ENCODE results near the gene SERTAD3. TPM values are rescaled to one million over a fixed set of nuclear protein-coding genes. Genes with fewer than 3 reads are reported as not detected.
"Not testable (repeated sequence)": the region's sequence is repeated elsewhere in the genome, so short reads cannot be mapped to it uniquely, and the experiment has no call there.

Gene SERTAD3
- polyA plus RNA-seq, 1 donor from 2014 or later, result 29.2 TPM

DNA sequence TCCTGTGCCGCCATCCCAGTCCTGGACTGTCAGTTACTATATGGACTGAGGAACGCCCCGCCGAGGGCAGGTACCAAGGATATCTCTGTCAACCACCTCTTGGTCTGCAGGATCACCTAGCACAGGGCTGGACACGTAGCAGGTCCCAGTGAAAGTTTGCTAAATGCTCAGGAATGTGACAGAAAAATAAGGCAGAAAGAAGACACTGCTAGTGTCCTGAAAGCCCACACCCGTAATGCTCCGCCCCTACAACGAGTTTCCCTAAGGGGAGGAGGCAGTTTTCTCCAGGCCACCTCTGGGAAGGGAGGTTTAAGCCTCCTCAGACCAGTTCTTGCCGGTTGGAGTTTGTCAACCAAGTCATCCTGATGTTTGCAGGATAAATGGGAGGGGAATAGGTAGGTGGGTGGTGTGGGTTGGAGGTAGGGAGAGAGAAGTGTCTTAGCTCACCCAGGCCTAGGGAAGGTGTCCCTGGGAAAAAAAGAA, 1.7 kb upstream of the SERTAD3 start:
- H3K27me3 Mint-ChIP-seq, result no peaks in the 10 kb centered on the region

DNA sequence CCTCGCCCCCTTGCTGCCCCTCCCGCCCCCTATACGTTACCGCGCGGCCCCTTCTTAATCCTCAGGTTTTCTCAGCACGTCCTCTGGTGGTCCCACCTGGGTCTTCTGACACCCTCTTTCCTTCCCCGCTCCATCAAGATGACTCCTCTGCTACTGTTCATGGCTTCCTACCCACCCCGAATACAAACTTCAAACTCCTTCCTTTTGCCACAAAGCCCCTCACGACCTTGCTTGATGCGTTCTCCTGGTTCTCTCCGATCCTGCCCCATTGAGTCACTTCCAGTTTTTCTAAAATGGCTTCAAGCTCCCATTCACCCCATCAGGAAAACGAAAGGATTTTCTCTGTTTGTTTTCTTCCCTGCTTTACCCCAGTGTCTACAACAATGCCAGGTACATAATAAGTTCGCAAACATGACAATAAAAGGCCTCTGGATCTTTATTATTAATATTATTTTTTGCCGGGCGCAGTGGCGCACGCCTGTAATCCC, 734 bp upstream of the SERTAD3 start:
- H3K36me3 Mint-ChIP-seq, result peaks cover 4% of the 10 kb centered on the region
- H3K4me1 Mint-ChIP-seq, result peaks cover 13 to 18% (median 14%) of the 10 kb centered on the region in 3 donors
- H3K9me3 Mint-ChIP-seq, result no peaks in the 10 kb centered on the region
- peak overlapping the region; percentile 96 to 98 (median 98) for H3K27ac Mint-ChIP-seq
- H3K27me3 Mint-ChIP-seq, result no peaks in the 10 kb centered on the region
- peak overlapping the region; percentile 93 to 99 (median 98) for H3K4me3 Mint-ChIP-seq

More for the DNA sequence above, 1.7 kb upstream of the SERTAD3 start:
- H3K27ac Mint-ChIP-seq, result peak overlapping the region; percentile 67 to 96 (median 73)
- peak overlapping the region in 3 of 4 donors; percentile 59 to 88 (median 65) for H3K4me3 Mint-ChIP-seq
- H3K4me1 Mint-ChIP-seq, result peaks cover 13 to 18% (median 14%) of the 10 kb centered on the region in 3 donors
- H3K9me3 Mint-ChIP-seq, result no peaks in the 10 kb centered on the region
- peaks cover 8% of the 10 kb centered on the region for H3K36me3 Mint-ChIP-seq

DNA sequence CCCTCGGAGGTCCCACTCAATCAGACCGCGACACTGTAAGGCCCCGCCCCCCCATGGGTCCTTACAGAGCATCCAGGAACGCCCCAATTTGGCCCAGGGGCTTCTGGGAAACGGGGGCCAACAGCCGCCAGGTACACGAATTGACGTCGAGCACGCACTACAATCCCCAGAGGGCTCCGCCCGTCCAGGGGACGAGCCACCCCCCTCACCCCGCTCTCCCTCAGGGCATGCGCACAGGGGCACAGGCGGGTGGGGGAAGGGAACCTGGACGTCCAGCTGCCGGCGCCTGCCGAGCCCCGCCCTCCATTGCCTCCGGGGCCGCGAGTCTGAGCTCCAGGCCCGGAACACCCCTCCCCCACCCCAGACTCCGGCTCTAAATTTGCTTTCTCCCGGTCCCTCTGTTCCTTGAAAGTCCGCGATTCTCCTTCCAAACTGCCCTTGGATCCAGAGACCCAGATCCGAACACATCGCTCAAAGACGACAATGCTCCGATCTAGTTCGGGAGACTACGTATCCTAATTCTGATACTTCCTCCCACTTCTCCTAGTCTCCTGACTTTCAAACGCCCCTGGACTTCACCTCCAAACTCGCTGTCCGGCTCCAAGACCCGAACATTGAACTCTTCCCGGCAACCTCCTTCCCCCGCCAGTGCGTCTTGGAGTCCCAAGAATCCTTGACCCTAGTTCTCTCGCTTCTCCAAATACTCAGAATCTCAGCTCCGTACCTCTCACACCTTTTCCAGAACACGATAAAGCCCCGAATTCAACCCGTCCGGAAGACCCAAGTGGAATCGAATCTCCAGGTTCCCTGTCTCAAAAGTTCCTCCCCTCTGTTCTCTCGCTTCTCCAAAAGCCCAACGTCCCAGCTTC, 770 bp downstream of the SERTAD3 start:
- Mint-ChIP-seq H3K27me3 (no peaks in the 10 kb centered on the region), H3K4me1 (peaks cover 13 to 20% (median 14%) of the 10 kb centered on the region in 3 donors), H3K36me3 (peaks cover 4% of the 10 kb centered on the region), H3K27ac (peak overlapping the region; percentile 96 to 98 (median 98)), H3K9me3 (no peaks in the 10 kb centered on the region), H3K4me3 (peak overlapping the region; percentile 93 to 99 (median 98))

DNA sequence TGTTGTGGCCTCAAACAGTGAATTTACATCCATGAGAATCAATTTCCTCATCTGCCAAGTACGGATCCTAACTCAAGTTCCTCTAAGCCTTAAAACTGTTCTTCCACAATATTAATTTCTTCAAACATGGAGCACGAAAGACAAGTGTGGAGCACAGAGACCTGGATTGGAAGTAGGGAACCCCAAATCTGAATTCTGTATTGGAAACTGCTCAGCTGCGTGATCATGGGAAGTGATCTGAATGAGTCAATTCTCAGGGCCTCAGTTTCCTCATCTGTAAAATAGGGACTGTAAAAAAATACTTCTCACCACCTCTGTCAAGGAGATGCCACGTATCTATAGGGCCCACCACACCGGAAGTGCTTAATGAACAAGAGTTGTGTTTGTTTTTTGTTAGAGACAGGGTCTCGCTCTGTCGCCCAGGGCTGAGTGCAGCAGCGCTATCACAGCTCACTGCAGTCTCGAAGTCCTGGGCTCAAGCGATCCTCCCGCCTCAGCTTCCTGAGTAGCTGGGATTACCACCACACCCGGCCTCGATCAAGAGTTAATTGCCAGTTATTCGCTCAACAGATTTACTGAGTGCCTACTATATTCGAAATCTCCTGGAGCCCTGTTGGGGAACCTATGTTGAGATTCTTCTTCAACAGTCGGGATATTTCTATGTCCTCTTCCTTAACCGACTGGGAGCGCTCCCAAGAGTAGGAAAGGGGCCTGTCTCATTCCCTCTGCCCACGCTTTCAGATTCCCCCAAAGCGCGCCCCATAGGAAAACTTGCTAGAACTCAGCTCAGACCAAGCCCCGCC, 1.6 kb downstream of the SERTAD3 start:
- Mint-ChIP-seq H3K9me3 (no peaks in the 10 kb centered on the region), H3K4me1 (peaks cover 13 to 20% (median 14%) of the 10 kb centered on the region in 3 donors), H3K36me3 (peaks cover 4% of the 10 kb centered on the region), H3K27ac (peak overlapping the region; percentile 96 to 98 (median 98)), H3K4me3 (peak overlapping the region; percentile 93 to 99 (median 98)), H3K27me3 (no peaks in the 10 kb centered on the region)

DNA sequence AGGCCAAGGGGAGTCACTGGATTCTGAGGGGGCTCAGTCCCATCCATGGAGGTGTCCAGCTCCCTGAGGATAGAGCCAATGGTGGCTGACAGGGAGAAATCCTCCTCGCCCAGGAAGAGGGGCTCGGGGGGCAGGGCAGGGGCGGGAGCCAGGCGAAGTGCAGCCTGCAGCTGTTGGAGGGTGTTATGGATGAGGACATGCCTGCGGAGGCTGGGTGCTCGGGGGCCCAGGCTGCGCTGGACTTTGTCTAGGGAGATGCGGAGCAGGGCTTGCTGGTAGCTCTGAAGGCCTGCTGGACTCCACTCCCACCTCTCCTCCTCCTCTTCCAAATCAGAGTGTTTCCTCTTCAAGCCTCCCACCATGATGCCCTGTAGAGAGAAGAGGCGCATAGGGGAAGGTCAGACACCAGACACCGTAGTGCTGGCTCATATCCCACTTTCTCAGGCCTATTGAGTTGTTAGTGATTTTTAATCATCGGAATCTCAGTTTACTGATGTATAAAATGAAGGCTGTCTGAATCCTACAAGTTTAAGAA, 2.3 kb downstream of the SERTAD3 start:
- Mint-ChIP-seq H3K4me1 (peaks cover 13 to 20% (median 14%) of the 10 kb centered on the region in 3 donors), H3K27ac (peak overlapping the region; percentile 50 to 98 (median 96)), H3K27me3 (no peaks in the 10 kb centered on the region), H3K4me3 (peak overlapping the region; percentile 16 to 99 (median 96)), H3K9me3 (no peaks in the 10 kb centered on the region), H3K36me3 (peaks cover 4% of the 10 kb centered on the region)

DNA sequence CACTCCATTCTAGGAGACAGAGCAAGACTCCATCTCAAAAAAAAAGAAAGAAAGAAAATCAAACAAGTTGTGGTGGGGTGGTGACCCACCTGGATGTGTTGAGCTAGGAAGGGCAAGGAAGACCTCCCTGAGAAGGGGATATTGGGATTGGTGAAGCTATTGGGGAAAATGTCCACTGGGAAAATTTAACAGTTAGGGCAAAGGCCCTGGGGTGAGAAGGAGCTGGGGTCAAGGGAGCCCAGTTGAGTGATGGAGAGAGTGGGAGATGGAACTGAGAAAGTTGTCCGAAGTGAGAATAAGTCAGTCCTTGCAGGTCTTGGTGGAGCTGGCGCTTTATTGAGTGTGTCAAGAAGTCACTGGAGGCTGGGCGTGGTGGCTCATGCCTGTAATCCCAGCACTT, 5.9 kb downstream of the SERTAD3 start:
- Mint-ChIP-seq H3K4me1 (peaks cover 27 to 30% (median 30%) of the 10 kb centered on the region in 3 donors), H3K9me3 (no peaks in the 10 kb centered on the region), H3K4me3 (peak overlapping the region in 1 of 4 donors; percentile 58), H3K27me3 (no peaks in the 10 kb centered on the region), H3K36me3 (peaks cover 3% of the 10 kb centered on the region), H3K27ac (peak overlapping the region in 1 of 3 donors; percentile 85)

DNA sequence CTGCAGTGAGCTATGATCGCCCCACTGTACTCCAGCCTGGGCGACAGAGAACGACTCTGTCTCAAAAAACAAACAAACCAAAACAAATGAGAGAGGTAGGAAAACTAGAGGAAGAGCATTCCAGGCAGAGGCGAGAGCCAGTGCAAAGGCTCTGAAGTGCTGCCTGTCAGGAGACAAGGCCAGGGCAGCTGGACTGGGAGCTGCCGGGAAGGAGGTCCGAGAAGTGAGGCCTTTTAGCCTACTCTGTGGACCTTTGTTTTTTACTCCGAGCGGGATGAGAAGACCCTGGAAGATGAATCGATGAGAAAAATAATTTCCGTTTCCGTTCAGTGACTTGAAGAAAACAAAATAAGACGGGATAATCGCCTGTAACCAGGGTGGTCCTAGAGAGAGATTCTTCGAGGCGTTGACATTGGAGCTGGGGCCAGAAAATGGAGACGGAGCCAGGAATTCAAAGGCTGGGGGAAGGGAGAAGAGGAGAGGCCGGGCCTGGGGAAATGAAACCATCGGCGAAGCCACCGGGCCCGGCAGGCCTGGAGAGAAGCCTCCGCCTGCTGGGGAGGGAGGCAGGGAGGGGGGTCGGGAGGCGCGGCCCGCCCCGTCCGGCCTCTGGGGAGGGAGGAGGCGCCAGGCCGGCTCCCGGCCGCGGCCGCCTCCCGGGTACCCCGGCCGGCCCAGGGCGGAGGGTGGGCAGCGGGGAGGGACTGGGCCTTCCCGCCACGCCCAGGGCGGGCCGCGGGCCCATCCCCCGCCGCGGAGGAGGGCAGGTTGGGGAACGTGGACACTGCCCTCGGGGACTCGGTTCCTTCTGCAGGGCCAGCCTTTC, 10.5 kb downstream of the SERTAD3 start:
- Mint-ChIP-seq H3K9me3 (no peaks in the 10 kb centered on the region), H3K36me3 (no peaks in the 10 kb centered on the region), H3K27me3 (no peaks in the 10 kb centered on the region), H3K27ac (peak overlapping the region; percentile 81 to 98 (median 94)), H3K4me1 (peaks cover 18 to 27% (median 19%) of the 10 kb centered on the region in 3 donors), H3K4me3 (peak overlapping the region; percentile 83 to 97 (median 91))

DNA sequence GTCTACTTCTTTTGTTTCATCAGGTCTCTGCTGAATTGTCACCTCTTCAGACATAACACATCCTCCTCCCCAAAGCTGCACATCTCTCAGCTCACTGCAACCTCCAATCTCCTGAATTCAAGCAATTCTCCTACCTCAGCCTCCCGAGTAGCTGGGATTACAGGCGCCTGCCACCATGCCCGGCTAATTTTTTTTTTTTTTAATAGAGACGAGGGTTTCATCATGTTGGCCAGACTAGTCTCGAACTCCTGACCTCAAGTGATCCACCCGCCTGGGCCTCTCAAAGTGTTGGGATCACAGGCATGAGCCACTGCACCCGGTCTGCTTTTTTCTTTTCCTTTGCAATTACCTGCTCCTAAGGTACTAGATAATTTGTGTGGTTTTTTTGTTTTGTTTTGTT, 11.4 kb downstream of the SERTAD3 start:
- H3K27me3 Mint-ChIP-seq, H3K9me3 Mint-ChIP-seq, H3K36me3 Mint-ChIP-seq: not testable (repeated sequence)
- Mint-ChIP-seq H3K4me3 (peak overlapping the region; percentile 83 to 97 (median 91)), H3K27ac (peak overlapping the region in 2 of 3 donors; percentile 81 to 98), H3K4me1 (peaks cover 19 to 27% (median 19%) of the 10 kb centered on the region in 3 donors)

DNA sequence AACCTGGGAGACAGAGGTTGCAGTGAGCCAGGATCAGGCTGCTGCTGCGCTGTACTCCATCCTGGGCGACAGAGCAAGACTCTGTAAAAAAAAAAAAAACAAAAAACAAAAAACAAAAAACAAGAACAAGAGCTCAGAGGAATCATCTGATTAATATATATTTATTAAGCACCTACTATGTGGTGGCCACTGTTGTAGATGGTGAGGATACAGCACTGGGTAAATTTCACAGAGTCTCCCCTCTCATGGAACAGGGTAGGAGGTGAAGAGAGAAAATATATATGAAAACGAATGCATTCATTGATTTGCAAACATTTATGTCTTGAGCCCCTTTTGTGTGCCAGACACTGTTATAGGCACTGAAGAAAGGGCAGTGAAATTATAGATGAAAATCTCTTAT, 12.4 kb downstream of the SERTAD3 start:
- no peaks in the 10 kb centered on the region for H3K27me3 Mint-ChIP-seq
- H3K36me3 Mint-ChIP-seq, result no peaks in the 10 kb centered on the region
- H3K9me3 Mint-ChIP-seq, result no peaks in the 10 kb centered on the region
- peaks cover 19 to 27% (median 24%) of the 10 kb centered on the region in 3 donors for H3K4me1 Mint-ChIP-seq
- H3K4me3 Mint-ChIP-seq, result no peak overlapping the region
- no peak overlapping the region for H3K27ac Mint-ChIP-seq

DNA sequence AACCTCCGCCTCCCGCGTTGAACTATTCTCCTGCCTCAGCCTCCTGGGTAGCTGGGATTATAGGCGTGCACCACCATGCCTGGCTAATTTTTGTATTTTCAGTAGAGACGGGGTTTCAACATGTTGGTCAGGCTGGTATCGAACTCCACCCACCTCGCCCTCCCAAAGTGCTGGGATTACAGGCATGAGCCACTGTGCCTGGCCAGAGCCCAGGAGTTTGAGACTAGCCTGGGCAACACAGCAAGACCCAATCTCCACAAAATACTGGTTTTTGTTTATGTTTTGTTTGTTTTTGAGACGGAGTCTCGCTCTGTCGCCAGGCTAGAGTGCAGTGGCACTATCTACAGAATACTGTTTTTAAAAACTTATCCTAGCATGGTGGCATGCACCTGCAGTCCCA, 13.9 kb downstream of the SERTAD3 start:
- H3K9me3 Mint-ChIP-seq, H3K4me3 Mint-ChIP-seq, H3K27ac Mint-ChIP-seq, H3K36me3 Mint-ChIP-seq, H3K27me3 Mint-ChIP-seq: not testable (repeated sequence)
- H3K4me1 Mint-ChIP-seq, result peaks cover 18 to 29% (median 20%) of the 10 kb centered on the region in 3 donors

DNA sequence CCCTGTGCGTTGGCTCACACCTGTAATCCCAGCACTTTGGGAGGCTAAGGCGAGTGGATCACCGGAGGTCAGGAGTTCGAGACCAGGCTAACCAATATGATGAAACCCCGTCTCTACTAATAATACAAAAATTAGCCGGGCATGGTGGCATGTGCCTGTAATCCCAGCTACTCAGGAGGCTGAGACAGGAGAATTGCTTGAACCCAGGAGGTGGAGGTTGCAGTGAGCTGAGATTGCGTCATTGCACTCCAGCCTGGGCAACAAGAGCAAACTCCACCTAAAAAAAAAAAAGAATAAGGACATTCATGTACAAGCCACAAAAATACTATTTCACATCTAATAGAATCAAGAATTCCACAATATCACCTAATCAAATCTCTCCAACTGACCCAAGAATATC, 15.9 kb downstream of the SERTAD3 start:
- H3K9me3 Mint-ChIP-seq, H3K36me3 Mint-ChIP-seq, H3K27me3 Mint-ChIP-seq: not testable (repeated sequence)
- peak overlapping the region in 1 of 4 donors; percentile 17 for H3K4me3 Mint-ChIP-seq
- peak overlapping the region in 2 of 3 donors; percentile 7 to 40 for H3K27ac Mint-ChIP-seq
- peaks cover 17 to 19% (median 18%) of the 10 kb centered on the region in 3 donors for H3K4me1 Mint-ChIP-seq

DNA sequence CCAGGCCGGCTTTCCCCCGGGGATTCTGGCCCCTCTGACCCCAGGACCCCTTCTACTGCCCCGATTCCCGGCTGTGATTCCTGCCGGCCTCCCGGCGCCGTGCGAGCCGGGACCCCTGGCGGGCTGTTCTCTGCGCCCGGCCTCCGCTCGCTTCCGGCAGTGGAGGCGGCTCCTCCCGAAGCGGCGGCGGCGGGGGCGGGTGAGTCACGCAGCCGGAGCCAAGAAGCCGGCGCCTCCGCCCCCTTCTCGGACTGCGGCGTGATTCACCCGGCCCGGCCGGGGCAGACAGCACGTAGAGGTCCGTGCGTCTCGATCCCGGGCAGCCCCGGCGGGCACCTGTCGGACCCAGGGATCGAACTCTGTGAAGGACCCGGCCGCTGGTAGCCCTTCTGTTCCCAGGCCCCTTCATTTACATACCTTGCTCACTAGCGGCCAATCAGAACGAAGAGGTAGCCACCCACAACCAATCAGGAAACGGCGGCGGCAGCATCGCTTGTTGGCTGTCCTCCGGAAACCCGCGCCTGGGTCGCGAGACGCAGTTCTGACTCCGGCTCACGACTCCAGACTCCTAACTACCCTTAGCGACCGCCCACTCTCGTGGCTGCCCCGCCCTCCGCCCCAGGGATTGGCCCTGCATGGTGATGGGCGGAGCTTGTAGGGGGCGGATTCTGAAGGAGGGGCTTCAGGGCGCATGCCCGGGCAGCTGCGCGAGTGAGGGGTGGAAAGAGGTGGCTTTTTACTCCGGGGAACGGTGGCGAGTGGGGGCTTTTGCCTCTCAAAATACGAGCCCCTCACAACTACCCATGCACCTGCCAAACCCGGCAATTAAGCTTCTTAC, 18.5 kb downstream of the SERTAD3 start, which contains the start of gene SERTAD1:
SERTAD1 (minus strand) TSS at position 543 of the 838 bp plus-strand sequence. CDS start 2,446 bp downstream, outside the sequence.
- peak within 1 kb of the TSS; percentile 93 to 97 (median 95) for H3K4me3 Mint-ChIP-seq

More for the DNA sequence above, 18.5 kb downstream of the SERTAD3 start, which contains the start of gene SERTAD1:
- Mint-ChIP-seq H3K27me3 (no peaks in the 10 kb centered on the region), H3K36me3 (no peaks in the 10 kb centered on the region), H3K27ac (peak within 1 kb of the TSS; percentile 95 to 98 (median 97)), H3K9me3 (no peaks in the 10 kb centered on the region), H3K4me1 (peaks cover 20 to 24% (median 22%) of the 10 kb centered on the region in 3 donors)
